ENCODE measurements around the gene CYFIP1.

- TF ChIP-seq CTCF (IDR thresholded peaks at IDR 0.05) (no peak), POLR2A (IDR thresholded peaks at IDR 0.05) (no peak)
Observed at GRCh38 chr15:22945071-22945470, 35.1 kb downstream of the CYFIP1 start.

Measured in testis (tissue), 2 donors.